Loucy (cell line): Measurements from ENCODE around the gene LRRC38.

Experiments
- H2AFZ ChIP-seq: fragments of 200-600 bp; sonication (generic); 2 replicates; pipeline ENCODE4 v1.6.0; 2016; ENCODE audit warnings: antibody characterized with exemption, mild to moderate bottlenecking, low read length, moderate library complexity
- H3F3A ChIP-seq: fragments of 200-600 bp; 2 replicates; pipeline ENCODE4 v1.6.0; 2016; ENCODE audit warnings: antibody characterized with exemption, low read depth, mild to moderate bottlenecking
- H3K27me3 ChIP-seq: fragments of 200-600 bp; sonication (generic); 2 replicates; pipeline ENCODE4 v1.6.1; 2014; ENCODE audit warnings: low read length, mild to moderate bottlenecking; ENCODE audit not compliant: insufficient read depth, poor library complexity, severe bottlenecking
- H3K36me3 ChIP-seq: fragments of 200-600 bp; sonication (generic); 2 replicates; pipeline ENCODE4 v1.6.1; 2016; ENCODE audit warnings: low read length; ENCODE audit not compliant: insufficient read depth
- H3K4me1 ChIP-seq: fragments of 200-600 bp; sonication (generic); 2 replicates; pipeline ENCODE4 v1.5.1; 2014; ENCODE audit warnings: low read length, mild to moderate bottlenecking; ENCODE audit not compliant: insufficient read depth, poor library complexity, severe bottlenecking
- H3K4me2 ChIP-seq: fragments of 200-600 bp; sonication (generic); 2 replicates; pipeline ENCODE4 v1.6.0; 2014; ENCODE audit warnings: antibody characterized with exemption, low read length, low read depth, mild to moderate bottlenecking; ENCODE audit not compliant: poor library complexity, severe bottlenecking
- H3K4me3 ChIP-seq: fragments of 200-600 bp; sonication (generic); 2 replicates; pipeline ENCODE4 v1.5.1; 2014; ENCODE audit warnings: low read length, mild to moderate bottlenecking, mixed read lengths; ENCODE audit not compliant: poor library complexity, severe bottlenecking
- H3K79me2 ChIP-seq: fragments of 200-600 bp; sonication (generic); 2 replicates; pipeline ENCODE4 v1.6.1; 2014; ENCODE audit warnings: low read length; ENCODE audit not compliant: insufficient read depth
- H3K9ac ChIP-seq: fragments of 200-600 bp; sonication (generic); 2 replicates; pipeline ENCODE4 v1.6.0; 2014; ENCODE audit warnings: mild to moderate bottlenecking, low read depth, low read length, moderate library complexity; ENCODE audit not compliant: poor library complexity, severe bottlenecking
- H3K9me2 ChIP-seq: fragments of 200-600 bp; sonication (generic); replicated peaks from 2 replicates; pipeline ENCODE4 v1.6.1; 2016; ENCODE audit warnings: low read depth, low read length, mixed read lengths
- H3K9me3 ChIP-seq: fragments of 200-600 bp; sonication (generic); 2 replicates; pipeline ENCODE4 v1.6.1; 2014; ENCODE audit warnings: mild to moderate bottlenecking, antibody characterized with exemption, low read length, low read depth; ENCODE audit not compliant: insufficient read depth
- H4K20me1 ChIP-seq: fragments of 200-600 bp; sonication (generic); 2 replicates; pipeline ENCODE4 v1.6.0; 2014; ENCODE audit warnings: antibody characterized with exemption, low read length, mild to moderate bottlenecking; ENCODE audit not compliant: insufficient read depth, poor library complexity, severe bottlenecking
- EZH2phosphoT487 ChIP-seq: fragments of 200-600 bp; IDR thresholded peaks from 2 replicates; pipeline ENCODE4 v1.6.1; 2018; ENCODE audit warnings: antibody characterized with exemption, mild to moderate bottlenecking, moderate library complexity, borderline replicate concordance
- TF ChIP-seq, protein P1 (sequence below): fragments of 200-600 bp; sonication (generic); conservative IDR thresholded peaks from 2 replicates; pipeline ENCODE4 v1.5.1; 2014; ENCODE audit warnings: mild to moderate bottlenecking, antibody characterized with exemption, low read length

LRRC38 gene

DNA sequence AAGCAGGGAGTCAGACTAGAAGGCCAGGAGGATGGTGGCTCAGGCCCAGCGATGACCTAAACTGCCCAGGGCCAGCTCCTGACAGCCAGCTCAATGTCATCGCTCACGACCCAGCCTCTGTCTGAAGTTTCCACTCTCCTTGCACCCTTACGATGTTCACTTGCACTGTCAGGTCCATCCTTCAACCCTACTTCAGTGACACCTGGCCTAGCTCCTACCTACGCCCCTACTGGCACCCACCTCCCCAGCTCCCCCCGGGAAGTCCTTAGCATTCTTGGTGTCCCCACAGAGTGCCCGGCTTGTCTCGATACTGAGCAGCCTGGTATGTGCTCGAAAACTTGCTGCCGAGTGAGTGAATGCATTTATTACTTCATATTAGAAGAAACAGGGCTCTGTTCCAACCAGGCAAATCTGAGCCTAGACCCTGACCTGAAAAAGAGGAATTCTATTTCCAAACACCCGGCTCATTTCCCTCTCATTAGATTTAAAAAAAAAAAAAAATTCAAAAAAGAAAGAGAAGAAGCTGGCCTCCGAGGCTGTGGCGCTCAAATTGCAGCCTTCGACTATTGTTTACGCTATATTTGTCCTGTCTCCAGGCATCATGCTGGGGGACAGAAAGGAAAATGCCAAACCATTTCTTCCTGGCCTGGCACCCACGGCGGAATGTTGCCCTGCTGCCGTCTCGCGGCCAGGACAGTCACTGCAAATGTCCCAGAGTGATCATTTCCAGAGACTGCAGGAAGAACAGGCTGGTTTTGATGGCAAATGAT is 29.8 kb upstream of the LRRC38 start:
- Histone ChIP-seq H3F3A (no peaks in the 10 kb centered on the region), H3K4me1 (peaks cover 9% of the 10 kb centered on the region), H3K4me2 (no peak overlapping the region), H2AFZ (no peak overlapping the region), H3K27me3 (no peaks in the 10 kb centered on the region), H3K4me3 (no peak overlapping the region), H3K9me2 (no peaks in the 10 kb centered on the region), H3K9ac (no peak overlapping the region), H3K9me3 (no peaks in the 10 kb centered on the region), H4K20me1 (no peaks in the 10 kb centered on the region), H3K36me3 (no peaks in the 10 kb centered on the region), H3K79me2 (no peaks in the 10 kb centered on the region)
- TF ChIP-seq EZH2phosphoT487: no peak
- TF ChIP-seq, protein P1, sequence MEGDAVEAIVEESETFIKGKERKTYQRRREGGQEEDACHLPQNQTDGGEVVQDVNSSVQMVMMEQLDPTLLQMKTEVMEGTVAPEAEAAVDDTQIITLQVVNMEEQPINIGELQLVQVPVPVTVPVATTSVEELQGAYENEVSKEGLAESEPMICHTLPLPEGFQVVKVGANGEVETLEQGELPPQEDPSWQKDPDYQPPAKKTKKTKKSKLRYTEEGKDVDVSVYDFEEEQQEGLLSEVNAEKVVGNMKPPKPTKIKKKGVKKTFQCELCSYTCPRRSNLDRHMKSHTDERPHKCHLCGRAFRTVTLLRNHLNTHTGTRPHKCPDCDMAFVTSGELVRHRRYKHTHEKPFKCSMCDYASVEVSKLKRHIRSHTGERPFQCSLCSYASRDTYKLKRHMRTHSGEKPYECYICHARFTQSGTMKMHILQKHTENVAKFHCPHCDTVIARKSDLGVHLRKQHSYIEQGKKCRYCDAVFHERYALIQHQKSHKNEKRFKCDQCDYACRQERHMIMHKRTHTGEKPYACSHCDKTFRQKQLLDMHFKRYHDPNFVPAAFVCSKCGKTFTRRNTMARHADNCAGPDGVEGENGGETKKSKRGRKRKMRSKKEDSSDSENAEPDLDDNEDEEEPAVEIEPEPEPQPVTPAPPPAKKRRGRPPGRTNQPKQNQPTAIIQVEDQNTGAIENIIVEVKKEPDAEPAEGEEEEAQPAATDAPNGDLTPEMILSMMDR: no peak

DNA sequence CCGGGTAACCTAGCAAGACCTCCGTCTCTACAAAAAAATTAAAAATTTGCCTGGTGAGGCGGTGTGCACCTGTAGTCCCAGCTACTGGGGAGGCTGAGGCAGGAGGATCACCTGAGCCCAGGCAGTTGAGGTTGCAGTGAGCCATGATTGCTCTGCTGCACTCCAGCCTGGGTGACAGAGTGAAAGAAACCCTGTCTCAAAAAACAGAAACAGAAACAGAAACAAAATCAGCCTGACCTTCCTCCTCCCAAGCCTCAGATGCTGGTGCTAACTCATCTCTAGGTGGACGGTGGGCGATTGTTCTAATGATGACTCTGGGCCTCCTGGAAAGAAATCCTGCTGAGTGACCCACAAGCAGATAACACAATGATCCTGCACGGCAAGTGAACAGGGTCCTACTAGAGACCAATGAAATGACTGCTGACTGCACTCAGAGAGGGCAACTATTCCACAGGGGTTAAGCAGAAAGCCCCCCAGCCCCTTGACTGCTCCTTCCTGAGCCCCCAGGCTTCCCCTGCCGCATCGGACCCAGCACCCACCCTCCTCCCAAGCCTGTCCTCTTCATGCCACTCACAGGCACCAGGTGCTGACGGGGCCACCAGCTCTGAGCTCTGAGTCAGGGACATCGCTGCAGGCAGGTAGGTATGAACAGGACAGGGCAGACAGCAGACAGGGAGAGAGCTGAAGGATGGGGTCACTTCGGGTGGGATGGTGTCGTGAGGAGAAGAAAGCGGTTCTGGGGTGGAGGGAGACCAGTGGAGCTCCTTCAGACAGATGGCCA is 27.8 kb upstream of the LRRC38 start:
- Histone ChIP-seq H3F3A (no peaks in the 10 kb centered on the region), H3K4me3 (no peak overlapping the region), H3K79me2 (no peaks in the 10 kb centered on the region), H2AFZ (no peak overlapping the region), H3K4me1 (peaks cover 10% of the 10 kb centered on the region), H3K36me3 (no peaks in the 10 kb centered on the region), H3K27me3 (no peaks in the 10 kb centered on the region), H4K20me1 (no peaks in the 10 kb centered on the region), H3K4me2 (no peak overlapping the region), H3K9ac (no peak overlapping the region), H3K9me3 (no peaks in the 10 kb centered on the region), H3K9me2 (no peaks in the 10 kb centered on the region)
- TF ChIP-seq, protein P1: no peak

- Histone ChIP-seq H3K27me3 (no peaks in the 10 kb centered on the region), H3K9ac (no peak overlapping the region), H3K36me3 (no peaks in the 10 kb centered on the region), H3K9me3 (no peaks in the 10 kb centered on the region), H3K4me3 (no peak overlapping the region), H3K4me2 (no peak overlapping the region), H4K20me1 (no peaks in the 10 kb centered on the region), H3K4me1 (peaks cover 10% of the 10 kb centered on the region), H3K79me2 (no peaks in the 10 kb centered on the region), H3K9me2 (no peaks in the 10 kb centered on the region), H2AFZ (no peak overlapping the region), H3F3A (no peaks in the 10 kb centered on the region)
- TF ChIP-seq, protein P1: no peak
- no peak for TF ChIP-seq EZH2phosphoT487
These were observed 27.1 kb upstream of the LRRC38 start for GRCh38 chr1:13540866-13541265.
